Prostate gland (tissue), 2 donors: ENCODE data around the gene LBHD2. TPM values are rescaled to one million over a fixed set of nuclear protein-coding genes. Genes with fewer than 3 reads are reported as not detected.

Experiments
- DNase-seq: peaks from one replicate; pipeline ENCODE4 v3.0.0-alpha.2; 2019; ENCODE audit warnings: low spot score
- H3K27ac ChIP-seq, 2 donors: fragments of 200-600 bp; sonication (generic); 2 replicates each; pipeline ENCODE4 v1.5.1; 2017 to 2019
- H3K27me3 ChIP-seq: fragments of 200-600 bp; sonication (generic); replicated peaks from 2 replicates; pipeline ENCODE4 v1.5.1; 2019; ENCODE audit not compliant: insufficient read depth
- H3K36me3 ChIP-seq, 2 donors: fragments of 200-600 bp; sonication (generic); 1 replicate in 1 of 2; 2 replicates in 1 of 2; pipeline versions ENCODE4 v1.5.1 to v1.8.1; 2017 to 2019
- H3K4me1 ChIP-seq: fragments of 200-600 bp; sonication (generic); replicated peaks from 2 replicates; pipeline ENCODE4 v1.5.1; 2019
- H3K4me3 ChIP-seq, 2 donors: fragments of 200-600 bp; sonication (generic); 2 replicates each; pipeline ENCODE4 v1.5.1; 2017 to 2019
- H3K9me3 ChIP-seq: fragments of 200-600 bp; sonication (generic); 2 replicates; pipeline ENCODE4 v1.5.1; 2017
- CTCF ChIP-seq, 4 experiments: fragments of 200-600 bp in 2 of 4; fragments of 450-650 bp in 2 of 4; sonication (generic) in 2 of 4; IDR thresholded peaks; 1 replicate in 3 of 4; 2 replicates in 1 of 4; pipeline ENCODE4 v1.5.1; 2016 to 2019; ENCODE audit warnings: antibody characterized with exemption in 4 of 4, mild to moderate bottlenecking in 2 of 4, moderate library complexity in 2 of 4
- POLR2A ChIP-seq: fragments of 450-650 bp; IDR thresholded peaks from one replicate; pipeline ENCODE4 v1.6.1; 2016; ENCODE audit warnings: antibody characterized with exemption, mild to moderate bottlenecking
- POLR2AphosphoS5 ChIP-seq: sonication (generic); formaldehyde crosslinking; IDR thresholded peaks from one replicate; pipeline ENCODE4 v1.6.1; 2017; ENCODE audit warnings: antibody characterized with exemption
- WGBS: methylation state at CpG from one replicate; pipeline ENCODE4 v1.1.5; 2018; 5-methylcytosine and 5-hydroxymethylcytosine counted together
- intact Hi-C: fragments of 100-400 bp; cut with DNase I; formaldehyde crosslinking; loops from one replicate; pipeline ENCODE4 v1.14.2; 2022
- total RNA-seq, 2 donors: library from RNA; depleted of rRNA; stranded (reverse); fragments of >200 nt; gene quantifications; one replicate each; pipeline ENCODE4 v1.1.0, GENCODE V29; 2016

The LBHD2 gene
- total RNA-seq, 2 donors from 2014 or later = 3.3 TPM; not detected in 1

GRCh38 chr14:103107941-103108748 lies 24.1 kb downstream of the LBHD2 start:
- Histone ChIP-seq H3K27ac (no peak overlapping the region), H3K27me3 (peaks cover 6% of the 10 kb centered on the region), H3K4me1 (peaks cover 4% of the 10 kb centered on the region), H3K36me3 (no peaks in the 10 kb centered on the region), H3K9me3 (no peaks in the 10 kb centered on the region), H3K4me3 (no peak overlapping the region)
- DNase-seq = no peak
- intact Hi-C loops = loop anchor here (5.0 kb wide), 2 partner anchors 79 to 184 kb away; no protein-coding TSS in a partner anchor
- WGBS = 85% methylated on average over 28 of the region's 28 CpGs
- TF ChIP-seq CTCF (IDR thresholded peaks at IDR 0.05) (no peak), POLR2AphosphoS5 (no peak), POLR2A (no peak)

DNA sequence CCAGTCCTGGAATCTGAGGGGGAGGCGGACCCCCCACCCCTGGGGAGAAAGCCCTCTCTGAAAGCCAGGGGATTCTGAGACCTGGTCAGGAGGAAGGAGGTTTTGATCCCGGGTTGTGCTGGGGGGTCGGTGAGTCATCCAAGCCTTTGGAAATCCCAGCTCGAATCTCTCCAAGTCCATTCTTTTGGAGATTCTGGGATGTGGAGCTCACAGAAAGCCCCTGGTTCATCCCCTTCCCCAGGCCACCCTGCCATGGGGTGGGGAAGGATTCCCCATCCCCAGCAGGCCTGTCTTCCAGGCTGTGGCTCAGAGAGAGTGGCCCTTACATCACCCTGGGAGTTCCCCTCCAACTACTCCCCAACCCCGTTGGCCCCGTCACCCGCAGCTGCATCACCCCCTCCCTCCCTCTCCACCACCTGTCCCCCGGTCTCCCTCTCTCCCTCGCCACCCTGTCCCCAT lies 24.8 kb downstream of the LBHD2 start:
- intact Hi-C loops = loop anchor here (5.0 kb wide), 2 partner anchors 79 to 184 kb away; no protein-coding TSS in a partner anchor
- Histone ChIP-seq H3K36me3 (no peaks in the 10 kb centered on the region), H3K4me1 (peaks cover 4% of the 10 kb centered on the region), H3K27me3 (peaks cover 6% of the 10 kb centered on the region), H3K4me3 (no peak overlapping the region), H3K9me3 (no peaks in the 10 kb centered on the region), H3K27ac (no peak overlapping the region)
- WGBS = 39% methylated on average over 8 of the region's 9 CpGs
- TF ChIP-seq POLR2A (no peak), POLR2AphosphoS5 (no peak), CTCF (IDR thresholded peaks at IDR 0.05) (no peak)
- no peak for DNase-seq

GRCh38 chr14:103109535-103110441 lies 25.8 kb downstream of the LBHD2 start:
- Histone ChIP-seq H3K27ac (no peak overlapping the region), H3K4me1 (peaks cover 1% of the 10 kb centered on the region), H3K27me3 (no peaks in the 10 kb centered on the region), H3K4me3 (no peak overlapping the region), H3K9me3 (no peaks in the 10 kb centered on the region), H3K36me3 (no peaks in the 10 kb centered on the region)
- TF ChIP-seq POLR2A (no peak), POLR2AphosphoS5 (no peak), CTCF (IDR thresholded peaks at IDR 0.05) (no peak)
- intact Hi-C loops = loop anchor here (5.0 kb wide), 2 partner anchors 78 to 183 kb away; no protein-coding TSS in a partner anchor
- DNase-seq = no peak
- WGBS = 61% methylated on average over 32 of the region's 32 CpGs

- intact Hi-C loops = no loop called here
- Histone ChIP-seq H3K27ac (no peak overlapping the region), H3K36me3 (no peaks in the 10 kb centered on the region), H3K27me3 (no peaks in the 10 kb centered on the region), H3K9me3 (no peaks in the 10 kb centered on the region), H3K4me1 (no peaks in the 10 kb centered on the region), H3K4me3 (no peak overlapping the region)
- DNase-seq = peak; percentile 38
- TF ChIP-seq CTCF (IDR thresholded peaks at IDR 0.05) = no peak
- TF ChIP-seq POLR2AphosphoS5 = no peak
- no peak for TF ChIP-seq POLR2A
- WGBS = 34% methylated on average over 14 of the region's 14 CpGs
Measured at GRCh38 chr14:103110681-103111231, 26.7 kb downstream of the LBHD2 start.
